Endothelial cell of umbilical vein (primary cell): Measurements from ENCODE around the gene POLD3. TPM values are rescaled to one million over a fixed set of nuclear protein-coding genes. Genes with fewer than 3 reads are reported as not detected.

ENCODE experiments used
- BruUV-seq: library from RNA; stranded (reverse); fragments of 400-500 nt; replicated peaks from 2 replicates; lab custom pipeline; 2021; lab: Mats Ljungman, UMichigan
- CTCF ChIA-PET: fragments of 300-600, 350-600 bp; sonication (Branson Sonifier 250); formaldehyde crosslinking; loops from one replicate; lab custom pipeline; 2021; ENCODE audit warnings: antibody characterized with exemption, inconsistent platforms; lab: Charles Lee
- POLR2A ChIA-PET: fragments of 300-600, 350-600 bp; sonication (Branson Sonifier 250); formaldehyde crosslinking; loops from one replicate; lab custom pipeline; 2021; ENCODE audit warnings: antibody characterized with exemption, inconsistent platforms; lab: Charles Lee
- DNase-seq: peaks from one replicate; pipeline ENCODE4 v3.0.0-alpha.2; 2011; ENCODE audit warnings: low read depth, low spot score
- FAIRE-seq: peaks from 2 replicates; lab custom pipeline; 2011; peaks lifted over from hg19 to GRCh38; lab: Jason Lieb, UNC
- H2AFZ ChIP-seq: 2 replicates; pipeline ENCODE4 v1.6.0; 2012; ENCODE audit warnings: low read depth, low read length, control low read depth, inconsistent platforms
- H3K27ac ChIP-seq: 2 replicates; pipeline ENCODE4 v1.5.1; 2011; ENCODE audit warnings: low read depth, mild to moderate bottlenecking, control low read depth, low read length, moderate library complexity; ENCODE audit not compliant: insufficient read depth
- H3K27me3 ChIP-seq, 2 experiments: 2 replicates each; pipeline versions ENCODE4 v1.6.0 to v1.6.1; 2011; ENCODE audit warnings: low read length in 2 of 2, mixed read lengths in 1 of 2; ENCODE audit not compliant: control insufficient read depth in 2 of 2, insufficient read depth in 2 of 2
- H3K36me3 ChIP-seq, 2 experiments: 2 replicates in 1 of 2; 3 replicates in 1 of 2; pipeline ENCODE4 v1.5.1; 2011; ENCODE audit warnings: low read length in 2 of 2, mild to moderate bottlenecking in 1 of 2, moderate library complexity in 1 of 2; ENCODE audit not compliant: control insufficient read depth in 2 of 2, insufficient read depth in 2 of 2; ENCODE audit errors: extremely low read depth in 1 of 2
- H3K4me1 ChIP-seq: 3 replicates; pipeline ENCODE4 v1.5.1; 2011; ENCODE audit warnings: mild to moderate bottlenecking, low read length; ENCODE audit not compliant: control insufficient read depth, insufficient read depth; ENCODE audit errors: extremely low read depth
- H3K4me2 ChIP-seq: 2 replicates; pipeline ENCODE4 v1.6.1; 2011; ENCODE audit warnings: low read length, control low read depth, mixed read lengths; ENCODE audit not compliant: insufficient read depth
- H3K4me3 ChIP-seq, 3 experiments: fragments of 200-600 bp in 1 of 3; sonication (generic), shearing (Covaris generic) in 1 of 3; replicated peaks in 1 of 3; 2 replicates each; pipeline ENCODE4 v1.5.1; 2011 to 2016; ENCODE audit warnings: control low read depth in 3 of 3, low read length in 3 of 3, mild to moderate bottlenecking in 2 of 3, inconsistent platforms in 1 of 3, low read depth in 1 of 3, moderate library complexity in 1 of 3; ENCODE audit not compliant: insufficient read depth in 1 of 3
- H3K79me2 ChIP-seq: 2 replicates; pipeline ENCODE4 v1.6.0; 2012; ENCODE audit warnings: low read length, inconsistent platforms; ENCODE audit not compliant: control insufficient read depth, insufficient read depth
- H3K9ac ChIP-seq: replicated peaks from 2 replicates; pipeline ENCODE3; 2011; ENCODE audit warnings: low read length, control low read depth; ENCODE audit not compliant: insufficient read depth; ENCODE audit errors: extremely low read depth
- H3K9me1 ChIP-seq: replicated peaks from 3 replicates; pipeline ENCODE4 v1.6.0; 2011; ENCODE audit warnings: mild to moderate bottlenecking, low read length; ENCODE audit not compliant: control insufficient read depth, insufficient read depth; ENCODE audit errors: extremely low read depth
- H3K9me3 ChIP-seq: replicated peaks from 2 replicates; pipeline ENCODE4 v1.5.1; 2012; ENCODE audit warnings: low read length, inconsistent platforms; ENCODE audit not compliant: control insufficient read depth, insufficient read depth
- H4K20me1 ChIP-seq: replicated peaks from 2 replicates; pipeline ENCODE3; 2011; ENCODE audit warnings: mild to moderate bottlenecking, low read length; ENCODE audit not compliant: control insufficient read depth, insufficient read depth; ENCODE audit errors: extremely low read depth
- EZH2 ChIP-seq: IDR thresholded peaks from 2 replicates; pipeline ENCODE4 v1.6.1; 2012; ENCODE audit warnings: borderline replicate concordance, low read depth, mild to moderate bottlenecking, moderate library complexity, low read length, inconsistent platforms; ENCODE audit not compliant: severe bottlenecking
- FOS ChIP-seq: IDR thresholded peaks from 2 replicates; pipeline ENCODE4 v1.6.1; 2011; ENCODE audit warnings: mild to moderate bottlenecking, low read length, moderate library complexity, borderline replicate concordance; ENCODE audit not compliant: insufficient read depth
- GATA2 ChIP-seq: IDR thresholded peaks from 2 replicates; pipeline ENCODE4 v1.7.0; 2011; ENCODE audit warnings: low read depth, mild to moderate bottlenecking, moderate library complexity, mixed read lengths, low read length; ENCODE audit not compliant: insufficient read length, insufficient read depth
- JUN ChIP-seq: IDR thresholded peaks from 2 replicates; pipeline ENCODE4 v1.6.1; 2011; ENCODE audit warnings: borderline replicate concordance, low read depth; ENCODE audit not compliant: insufficient read length, insufficient read depth
- MAX ChIP-seq: IDR thresholded peaks from 2 replicates; pipeline ENCODE4 v1.6.1; 2011; ENCODE audit not compliant: insufficient read depth, insufficient read length
- MYC ChIP-seq: IDR thresholded peaks from one replicate; pipeline ENCODE4 v1.6.1; 2011; ENCODE audit warnings: mild to moderate bottlenecking, low read depth, low read length
- POLR2AphosphoS5 ChIP-seq: IDR thresholded peaks from 2 replicates; pipeline ENCODE4 v1.6.1; 2012; ENCODE audit warnings: low read depth, mild to moderate bottlenecking, control low read depth, low read length, moderate library complexity; ENCODE audit not compliant: insufficient read depth
- dilution Hi-C: fragments of 300-500 bp; cut with MboI; formaldehyde crosslinking; loops from one replicate; pipeline ENCODE4 v1.15.0; 2019; ENCODE audit warnings: low sequenced_read_pairs; ENCODE audit not compliant: extremely low pct_ligation_motif_present
- intact Hi-C: fragments of 100-400 bp; cut with micrococcal nuclease; formaldehyde crosslinking; loops from one replicate; pipeline ENCODE4 v1.10.0; 2022
- polyA plus RNA-seq, 4 experiments: library from polyadenylated mRNA; depleted of rRNA in 3 of 4; stranded (reverse) in 3 of 4; unstranded in 1 of 4; fragments of >200 nt; gene quantifications; 2 replicates each; pipeline versions ENCODE4 v1.2.1 to v1.2.3, GENCODE V29; 2011 to 2012; ENCODE audit warnings: missing spikeins in 1 of 4
- total RNA-seq: library from RNA; stranded (reverse); gene quantifications from 2 replicates; pipeline ENCODE4 v1.2.3, GENCODE V29; 2021

The POLD3 gene
- total and polyA plus RNA-seq, 2 donors (not counting 3 experiments of a cell fraction or from before 2014, with no cell fraction given) = 8.9 to 25.2 TPM

GRCh38 chr11:74559934-74560309, 32.5 kb upstream of the POLD3 start:
- TF ChIP-seq POLR2AphosphoS5 (no peak), JUN (peak; percentile 52), FOS (peak; percentile 33)
- H3K9ac ChIP-seq = no peak overlapping the region
- dilution Hi-C loops (no loop called here), intact Hi-C loops (loop anchor here (1.0 kb wide), 1 partner anchor 67 kb away; the partner anchor contains the start of gene LIPT2)
- H3K4me3 ChIP-seq = no peak overlapping the region
- no peaks in the 10 kb centered on the region for H4K20me1 ChIP-seq
- no peaks in the 10 kb centered on the region for H3K79me2 ChIP-seq
- no TSS peak for BruUV-seq
- peak overlapping the region; percentile 18 for H3K27ac ChIP-seq
- H3K9me3 ChIP-seq = no peaks in the 10 kb centered on the region
- H3K4me2 ChIP-seq = peak overlapping the region; percentile 19
- H3K36me3 ChIP-seq = no peaks in the 10 kb centered on the region
- peak overlapping the region; percentile 22 for H2AFZ ChIP-seq
- FAIRE-seq (no peak), DNase-seq (no peak)
- H3K27me3 ChIP-seq = no peaks in the 10 kb centered on the region
- H3K9me1 ChIP-seq = no peaks in the 10 kb centered on the region
- POLR2A ChIA-PET = no interaction called here
- CTCF ChIA-PET = interaction anchor here (0.6 to 3.3 kb wide), 7 partner anchors 8 to 304 kb away, joined by 3 to 18 read pairs (median 5); no protein-coding TSS in a partner anchor
- peaks cover 16% of the 10 kb centered on the region for H3K4me1 ChIP-seq

GRCh38 chr11:74566146-74566960, 26.0 kb upstream of the POLD3 start:
- Histone ChIP-seq H3K27me3 (peaks cover 0 to 1% of the 10 kb centered on the region in 2 experiments), H2AFZ (no peak overlapping the region), H3K4me2 (no peak overlapping the region), H3K4me3 (no peak overlapping the region), H3K4me1 (no peaks in the 10 kb centered on the region), H3K9me1 (no peaks in the 10 kb centered on the region), H3K9me3 (no peaks in the 10 kb centered on the region), H3K79me2 (no peaks in the 10 kb centered on the region), H4K20me1 (no peaks in the 10 kb centered on the region), H3K9ac (no peak overlapping the region), H3K36me3 (no peaks in the 10 kb centered on the region), H3K27ac (no peak overlapping the region)
- ChIA-PET POLR2A (no interaction called here), CTCF (interaction anchor here (0.9 to 16.3 kb wide), 4 partner anchors 17 to 311 kb away, joined by 3 to 595 read pairs (median 10); no protein-coding TSS in a partner anchor)
- FAIRE-seq (no peak), DNase-seq (no peak)
- intact Hi-C loops = no loop called here
- dilution Hi-C loops = no loop called here
- TF ChIP-seq JUN (no peak), MAX (no peak), FOS (no peak), POLR2AphosphoS5 (no peak), EZH2 (no peak), GATA2 (no peak), MYC (no peak)
- no TSS peak for BruUV-seq
